K562 (cell line): Measurements from ENCODE around the gene TMC6. TPM values are rescaled to one million over a fixed set of nuclear protein-coding genes. Genes with fewer than 3 reads are reported as not detected.
A peak's percentile ranks its signal among the peaks of the same experiment; 100 is the strongest.

Experiments
- CXXC5 ChIP-seq: fragments of 250-450 bp; sonication (Bioruptor Pico); IDR thresholded peaks from 2 replicates; pipeline ENCODE4 v1.8.0; 2022; ENCODE audit warnings: inconsistent platforms, mild to moderate bottlenecking, moderate library complexity
- HES1 ChIP-seq: fragments of 450-650 bp; IDR thresholded peaks from 2 replicates; pipeline ENCODE4 v1.6.1; 2016; ENCODE audit warnings: low read depth, mild to moderate bottlenecking, moderate library complexity
- KDM1A ChIP-seq, 2 experiments: fragments of 450-650 bp; IDR thresholded peaks; 2 replicates each; pipeline ENCODE4 v1.6.1; 2016; ENCODE audit warnings: mild to moderate bottlenecking in 2 of 2
- MEIS2 ChIP-seq: fragments of 450-650 bp; IDR thresholded peaks from 2 replicates; pipeline ENCODE4 v1.6.1; 2014; ENCODE audit warnings: mild to moderate bottlenecking; ENCODE audit not compliant: partially characterized antibody
- NFIC ChIP-seq: fragments of 450-650 bp; IDR thresholded peaks from 2 replicates; pipeline ENCODE4 v1.6.1; 2017; ENCODE audit warnings: mild to moderate bottlenecking, inconsistent platforms
- NR3C1 ChIP-seq: sonication (generic); formaldehyde crosslinking; IDR thresholded peaks from 2 replicates; pipeline ENCODE4 v1.8.1; 2022; ENCODE audit warnings: missing genetic modification reagents
- PTTG1 ChIP-seq: fragments of 450-650 bp; IDR thresholded peaks from 2 replicates; pipeline ENCODE4 v1.6.1; 2016; ENCODE audit warnings: low read depth, mild to moderate bottlenecking, missing genetic modification characterization, missing compliant biosample characterization
- PURB ChIP-seq: sonication (generic); formaldehyde crosslinking; IDR thresholded peaks from 2 replicates; pipeline ENCODE4 v1.9.0; 2021; ENCODE audit warnings: low read depth, mild to moderate bottlenecking, missing genetic modification reagents
- THAP12 ChIP-seq: fragments of 250-450 bp; sonication (Bioruptor Pico); IDR thresholded peaks from 2 replicates; pipeline ENCODE4 v1.9.0; 2021; ENCODE audit warnings: mild to moderate bottlenecking, inconsistent platforms
- ZNF639 ChIP-seq, 2 experiments: fragments of 200-800 bp in 1 of 2; sonication (Bioruptor generic) in 1 of 2; sonication (generic) in 1 of 2; formaldehyde crosslinking in 1 of 2; IDR thresholded peaks in 1 of 2; conservative IDR thresholded peaks in 1 of 2; 2 replicates each; pipeline versions ENCODE4 v1.5.0 to v1.6.1; 2016 to 2020; ENCODE audit warnings: missing compliant biosample characterization in 1 of 2, missing genetic modification characterization in 1 of 2, missing genetic modification reagents in 1 of 2
- polyA plus RNA-seq, 8 experiments: library from polyadenylated mRNA; depleted of rRNA in 4 of 8; stranded (reverse) in 5 of 8; unstranded in 3 of 8; fragments of >200 nt; fragmentation: Nextera tagmentation in 2 of 8; fragmentation: Illumina TruSeq in 1 of 8; extraction: Ambion mirVana in 2 of 8; extraction: Trizol in 1 of 8; gene quantifications; 2 replicates each; pipeline versions ENCODE4 v1.2.1 to v1.2.3, GENCODE V29; 2011 to 2014; ENCODE audit warnings: inconsistent platforms in 1 of 8, missing spikeins in 1 of 8
- total RNA-seq, 7 experiments: library from RNA; depleted of rRNA in 6 of 7; stranded (reverse); fragments of >200 nt in 6 of 7; fragmentation: Illumina TruSeq in 2 of 7; extraction: Trizol in 2 of 7; gene quantifications; 2 replicates each; pipeline versions ENCODE4 v1.2.1 to v1.2.3, GENCODE V29; 2011 to 2021; ENCODE audit warnings: low replicate concordance in 1 of 7
- TF ChIP-seq, protein P1 (sequence below), 2 experiments: fragments of 450-650 bp; formaldehyde crosslinking in 1 of 2; IDR thresholded peaks; 2 replicates each; pipeline versions ENCODE4 v1.4.0 to v1.6.1; 2014 to 2020; ENCODE audit warnings: mild to moderate bottlenecking in 2 of 2, borderline replicate concordance in 1 of 2, low read depth in 1 of 2
- TF ChIP-seq, protein P2 (sequence below): fragments of 200-800 bp; sonication (Bioruptor generic); IDR thresholded peaks from 2 replicates; pipeline ENCODE4 v1.6.1; 2017; ENCODE audit warnings: missing genetic modification characterization, missing compliant biosample characterization

TMC6 gene
- total and polyA plus RNA-seq, 9 of the 15 experiments (the other 6 are each of a cell fraction or from before 2014, with no cell fraction given): 4.1 to 351 (median 66.9) TPM

DNA sequence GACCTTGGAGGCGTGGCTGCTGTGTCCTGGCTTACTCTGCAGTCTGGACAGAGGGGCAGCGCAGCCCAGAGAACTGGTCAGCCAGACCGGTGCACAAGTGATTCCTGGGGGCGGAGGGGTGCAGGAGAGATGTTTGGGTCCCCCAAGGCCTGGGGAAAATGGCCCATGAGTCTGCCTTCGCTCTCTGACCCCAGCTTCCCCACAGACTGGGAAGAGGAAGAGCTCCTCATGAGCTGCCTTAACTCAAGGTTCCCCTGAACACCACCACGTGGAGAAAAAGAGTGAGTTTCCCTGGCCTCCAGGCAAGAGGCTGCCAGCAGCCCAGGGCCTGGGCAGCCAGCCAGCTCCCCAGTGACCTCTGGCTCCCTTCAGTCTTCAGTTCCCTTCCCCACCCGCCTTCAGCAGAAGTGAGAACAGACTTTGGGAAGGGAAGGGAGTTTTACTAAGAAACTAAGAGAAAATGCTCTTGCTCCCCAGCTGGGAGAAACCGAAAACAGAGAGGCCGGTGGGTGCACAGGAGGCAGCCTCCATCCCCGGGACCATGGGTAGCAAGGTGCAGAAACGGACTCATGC lies 15.7 kb upstream of the TMC6 start (continued):
- TF ChIP-seq ZNF639 (CRISPR knock-in tag; conservative IDR thresholded peaks at IDR 0.05 in 1 of 2, IDR thresholded peaks at IDR 0.05 in 1 of 2) (no peak), PURB (CRISPR knock-in tag) (no peak), CXXC5 (CRISPR knock-in tag) (peak; percentile 53; the same call in 1 of the 2 replicates), MEIS2 (peak; percentile 48), NR3C1 (no peak), THAP12 (CRISPR knock-in tag) (no peak), KDM1A (IDR thresholded peaks at IDR 0.05) (no peak), PTTG1 (tag) (no peak), HES1 (no peak), NFIC (peak; percentile 95)
- TF ChIP-seq, protein P1, sequence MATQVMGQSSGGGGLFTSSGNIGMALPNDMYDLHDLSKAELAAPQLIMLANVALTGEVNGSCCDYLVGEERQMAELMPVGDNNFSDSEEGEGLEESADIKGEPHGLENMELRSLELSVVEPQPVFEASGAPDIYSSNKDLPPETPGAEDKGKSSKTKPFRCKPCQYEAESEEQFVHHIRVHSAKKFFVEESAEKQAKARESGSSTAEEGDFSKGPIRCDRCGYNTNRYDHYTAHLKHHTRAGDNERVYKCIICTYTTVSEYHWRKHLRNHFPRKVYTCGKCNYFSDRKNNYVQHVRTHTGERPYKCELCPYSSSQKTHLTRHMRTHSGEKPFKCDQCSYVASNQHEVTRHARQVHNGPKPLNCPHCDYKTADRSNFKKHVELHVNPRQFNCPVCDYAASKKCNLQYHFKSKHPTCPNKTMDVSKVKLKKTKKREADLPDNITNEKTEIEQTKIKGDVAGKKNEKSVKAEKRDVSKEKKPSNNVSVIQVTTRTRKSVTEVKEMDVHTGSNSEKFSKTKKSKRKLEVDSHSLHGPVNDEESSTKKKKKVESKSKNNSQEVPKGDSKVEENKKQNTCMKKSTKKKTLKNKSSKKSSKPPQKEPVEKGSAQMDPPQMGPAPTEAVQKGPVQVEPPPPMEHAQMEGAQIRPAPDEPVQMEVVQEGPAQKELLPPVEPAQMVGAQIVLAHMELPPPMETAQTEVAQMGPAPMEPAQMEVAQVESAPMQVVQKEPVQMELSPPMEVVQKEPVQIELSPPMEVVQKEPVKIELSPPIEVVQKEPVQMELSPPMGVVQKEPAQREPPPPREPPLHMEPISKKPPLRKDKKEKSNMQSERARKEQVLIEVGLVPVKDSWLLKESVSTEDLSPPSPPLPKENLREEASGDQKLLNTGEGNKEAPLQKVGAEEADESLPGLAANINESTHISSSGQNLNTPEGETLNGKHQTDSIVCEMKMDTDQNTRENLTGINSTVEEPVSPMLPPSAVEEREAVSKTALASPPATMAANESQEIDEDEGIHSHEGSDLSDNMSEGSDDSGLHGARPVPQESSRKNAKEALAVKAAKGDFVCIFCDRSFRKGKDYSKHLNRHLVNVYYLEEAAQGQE (IDR thresholded peaks at IDR 0.05; ENCODE audit: borderline replicate concordance): 0 out of 2 replicates have a peak, but pooled peaks have one; percentile 7
- TF ChIP-seq, protein P1 (CRISPR knock-in tag; IDR thresholded peaks at IDR 0.05; ENCODE audit: low read depth): no peak
- TF ChIP-seq, protein P2, sequence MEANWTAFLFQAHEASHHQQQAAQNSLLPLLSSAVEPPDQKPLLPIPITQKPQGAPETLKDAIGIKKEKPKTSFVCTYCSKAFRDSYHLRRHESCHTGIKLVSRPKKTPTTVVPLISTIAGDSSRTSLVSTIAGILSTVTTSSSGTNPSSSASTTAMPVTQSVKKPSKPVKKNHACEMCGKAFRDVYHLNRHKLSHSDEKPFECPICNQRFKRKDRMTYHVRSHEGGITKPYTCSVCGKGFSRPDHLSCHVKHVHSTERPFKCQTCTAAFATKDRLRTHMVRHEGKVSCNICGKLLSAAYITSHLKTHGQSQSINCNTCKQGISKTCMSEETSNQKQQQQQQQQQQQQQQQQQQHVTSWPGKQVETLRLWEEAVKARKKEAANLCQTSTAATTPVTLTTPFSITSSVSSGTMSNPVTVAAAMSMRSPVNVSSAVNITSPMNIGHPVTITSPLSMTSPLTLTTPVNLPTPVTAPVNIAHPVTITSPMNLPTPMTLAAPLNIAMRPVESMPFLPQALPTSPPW (CRISPR knock-in tag): peak; percentile 34; the same call in 1 of the 2 replicates
